Karpas-422 (cell line): ENCODE data around the gene SF3A1. TPM values are rescaled to one million over a fixed set of nuclear protein-coding genes. Genes with fewer than 3 reads are reported as not detected.

Source experiments
- DNase-seq: peaks from one replicate; pipeline ENCODE4 v3.0.0-alpha.2; 2015
- H2AFZ ChIP-seq: fragments of 200-600 bp; sonication (generic); 2 replicates; pipeline ENCODE4 v1.6.1; 2014; ENCODE audit warnings: antibody characterized with exemption, low read length, mixed read lengths
- H3K27ac ChIP-seq: fragments of 200-600 bp; sonication (generic); 2 replicates; pipeline ENCODE4 v1.5.1; 2014; ENCODE audit warnings: mild to moderate bottlenecking, low read length, moderate library complexity
- H3K27me3 ChIP-seq: fragments of 200-600 bp; sonication (generic); 2 replicates; pipeline ENCODE4 v1.6.1; 2014; ENCODE audit warnings: low read length, mixed read lengths
- H3K36me3 ChIP-seq: fragments of 200-600 bp; sonication (generic); 2 replicates; pipeline ENCODE4 v1.6.1; 2014; ENCODE audit warnings: low read length, mixed read lengths; ENCODE audit not compliant: insufficient read depth
- H3K4me1 ChIP-seq: fragments of 200-600 bp; sonication (generic); 2 replicates; pipeline ENCODE4 v1.6.1; 2014; ENCODE audit warnings: mild to moderate bottlenecking, low read length, mixed read lengths
- H3K4me2 ChIP-seq: fragments of 200-600 bp; sonication (generic); 2 replicates; pipeline ENCODE4 v1.6.1; 2014; ENCODE audit warnings: low read length, low read depth, mild to moderate bottlenecking; ENCODE audit not compliant: poor library complexity, severe bottlenecking
- H3K4me3 ChIP-seq: fragments of 200-600 bp; sonication (generic); 2 replicates; pipeline ENCODE4 v1.5.1; 2014; ENCODE audit warnings: mild to moderate bottlenecking, antibody characterized with exemption, low read length, mixed read lengths
- H3K79me2 ChIP-seq: fragments of 200-600 bp; sonication (generic); 2 replicates; pipeline ENCODE4 v1.6.1; 2014; ENCODE audit warnings: mild to moderate bottlenecking, low read length, mixed read lengths
- H3K9ac ChIP-seq: fragments of 200-600 bp; sonication (generic); 2 replicates; pipeline ENCODE4 v1.6.0; 2014; ENCODE audit warnings: low read length
- H3K9me2 ChIP-seq: fragments of 200-600 bp; sonication (generic), shearing (Covaris generic); replicated peaks from 2 replicates; pipeline ENCODE4 v1.6.0; 2014; ENCODE audit warnings: mild to moderate bottlenecking, low read length, moderate library complexity; ENCODE audit not compliant: insufficient read depth
- H3K9me3 ChIP-seq: fragments of 300-700, 200-600 bp; sonication (generic); 2 replicates; pipeline ENCODE4 v1.6.1; 2014; ENCODE audit warnings: low read length, mixed read lengths
- H4K20me1 ChIP-seq: fragments of 200-600 bp; sonication (generic); 2 replicates; pipeline ENCODE4 v1.6.1; 2014; ENCODE audit warnings: mild to moderate bottlenecking, antibody characterized with exemption, low read length, low read depth; ENCODE audit not compliant: insufficient read depth
- total RNA-seq: library from RNA; depleted of rRNA; stranded (reverse); fragments of >200 nt; shearing (Covaris generic); gene quantifications from 2 replicates; pipeline ENCODE4 v1.2.3, GENCODE V29; 2014; ENCODE audit warnings: low replicate concordance

SF3A1 gene
- total RNA-seq, 1 experiment from 2014 or later = 111 TPM

GRCh38 chr22:30309951-30310741 lies 46.5 kb downstream of the SF3A1 start:
- Histone ChIP-seq H3K79me2 (peaks cover 35% of the 10 kb centered on the region; the same call in 1 of the 2 replicates), H3K4me2 (no peak overlapping the region), H3K27ac (no peak overlapping the region), H2AFZ (no peak overlapping the region), H4K20me1 (peaks cover 28% of the 10 kb centered on the region), H3K4me1 (peaks cover 57% of the 10 kb centered on the region), H3K27me3 (no peaks in the 10 kb centered on the region), H3K9me2 (no peaks in the 10 kb centered on the region), H3K36me3 (no peaks in the 10 kb centered on the region), H3K9ac (no peak overlapping the region), H3K9me3 (no peaks in the 10 kb centered on the region), H3K4me3 (no peak overlapping the region)
- no peak for DNase-seq

- Histone ChIP-seq H3K79me2 (peaks cover 38% of the 10 kb centered on the region; the same call in 1 of the 2 replicates), H4K20me1 (peaks cover 21% of the 10 kb centered on the region; the same call in 1 of the 2 replicates), H3K4me3 (no peak overlapping the region), H2AFZ (no peak overlapping the region), H3K9me2 (no peaks in the 10 kb centered on the region), H3K27ac (peak overlapping the region; percentile 6; the same call in 1 of the 2 replicates), H3K9ac (peak overlapping the region; percentile 9; the same call in 1 of the 2 replicates), H3K36me3 (no peaks in the 10 kb centered on the region), H3K4me1 (peaks cover 72% of the 10 kb centered on the region), H3K4me2 (no peak overlapping the region), H3K9me3 (no peaks in the 10 kb centered on the region), H3K27me3 (no peaks in the 10 kb centered on the region)
- peak; percentile 61 for DNase-seq
Measured at GRCh38 chr22:30308518-30309230, 48.0 kb downstream of the SF3A1 start.

- Histone ChIP-seq H3K79me2 (peaks cover 38% of the 10 kb centered on the region; the same call in 1 of the 2 replicates), H3K9me3 (no peaks in the 10 kb centered on the region)
Measured at GRCh38 chr22:30308093-30308492, 48.6 kb downstream of the SF3A1 start.

DNA sequence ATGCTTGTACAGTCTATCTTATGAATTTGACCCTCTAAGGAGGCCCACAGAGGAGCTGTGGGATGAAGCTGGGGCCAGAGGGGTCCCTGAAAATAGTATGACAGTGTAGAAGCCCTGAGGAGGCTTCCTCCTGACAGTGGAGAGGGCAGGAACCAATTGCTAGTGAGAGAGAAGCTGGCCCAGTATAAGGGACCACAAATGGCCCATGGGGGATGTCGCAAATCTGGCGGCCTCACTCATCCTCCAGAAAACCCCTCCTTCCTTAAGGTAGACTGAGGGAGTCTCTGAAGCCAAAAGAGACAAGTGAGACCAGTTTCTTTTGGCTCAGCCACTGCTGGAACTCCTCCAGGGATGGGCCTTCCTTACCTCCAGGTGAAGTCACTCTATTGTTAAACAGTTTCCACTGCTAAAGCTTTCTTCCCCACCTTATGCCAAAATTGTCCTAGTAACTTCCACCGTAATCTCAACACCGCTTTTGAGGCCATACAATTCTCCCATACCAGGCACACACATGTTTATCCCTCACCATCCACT lies 49.6 kb downstream of the SF3A1 start:
- no peak overlapping the region for H3K9ac ChIP-seq
- H3K4me3 ChIP-seq = no peak overlapping the region
- peaks cover 35% of the 10 kb centered on the region; the same call in 1 of the 2 replicates for H3K79me2 ChIP-seq

More at GRCh38 chr22:30308093-30308492, 48.6 kb downstream of the SF3A1 start:
- H3K4me3 ChIP-seq = no peak overlapping the region
- H3K4me1 ChIP-seq = peaks cover 78% of the 10 kb centered on the region
- no peaks in the 10 kb centered on the region for H3K36me3 ChIP-seq
- no peak for DNase-seq
- peaks cover 21% of the 10 kb centered on the region; the same call in 1 of the 2 replicates for H4K20me1 ChIP-seq
- H3K9ac ChIP-seq = peak overlapping the region; percentile 9; the same call in 1 of the 2 replicates
- no peaks in the 10 kb centered on the region for H3K27me3 ChIP-seq
- H3K27ac ChIP-seq = peak overlapping the region; percentile 6; the same call in 1 of the 2 replicates
- no peaks in the 10 kb centered on the region for H3K9me2 ChIP-seq
- H2AFZ ChIP-seq = no peak overlapping the region
- H3K4me2 ChIP-seq = no peak overlapping the region

DNA sequence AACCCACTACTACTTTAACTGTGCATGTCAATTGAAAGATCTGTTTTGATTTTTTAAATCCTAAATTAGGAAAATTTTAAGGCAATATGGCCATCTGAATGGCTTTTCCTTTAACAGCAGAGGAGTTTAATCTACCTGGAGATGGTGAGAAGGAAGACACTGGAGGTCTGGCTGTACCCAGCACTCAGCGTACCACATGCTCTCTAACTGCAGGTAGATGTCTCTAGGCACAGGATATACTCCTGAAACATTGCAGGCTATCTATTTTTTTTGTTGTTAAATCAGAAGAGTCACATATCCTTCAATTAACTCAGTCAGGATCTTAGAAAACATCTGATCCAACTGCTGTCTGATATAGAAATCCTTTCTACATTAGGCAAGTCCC lies 50.1 kb downstream of the SF3A1 start:
- peak overlapping the region; percentile 4 for H3K4me2 ChIP-seq

More for the DNA sequence above, 49.6 kb downstream of the SF3A1 start:
- Histone ChIP-seq H3K9me3 (no peaks in the 10 kb centered on the region), H3K36me3 (no peaks in the 10 kb centered on the region), H4K20me1 (peaks cover 13% of the 10 kb centered on the region; the same call in 1 of the 2 replicates), H3K4me2 (no peak overlapping the region), H3K9me2 (no peaks in the 10 kb centered on the region), H3K27ac (peak overlapping the region; percentile 38), H3K4me1 (peaks cover 88% of the 10 kb centered on the region), H2AFZ (no peak overlapping the region), H3K27me3 (no peaks in the 10 kb centered on the region)
- DNase-seq = no peak

DNA sequence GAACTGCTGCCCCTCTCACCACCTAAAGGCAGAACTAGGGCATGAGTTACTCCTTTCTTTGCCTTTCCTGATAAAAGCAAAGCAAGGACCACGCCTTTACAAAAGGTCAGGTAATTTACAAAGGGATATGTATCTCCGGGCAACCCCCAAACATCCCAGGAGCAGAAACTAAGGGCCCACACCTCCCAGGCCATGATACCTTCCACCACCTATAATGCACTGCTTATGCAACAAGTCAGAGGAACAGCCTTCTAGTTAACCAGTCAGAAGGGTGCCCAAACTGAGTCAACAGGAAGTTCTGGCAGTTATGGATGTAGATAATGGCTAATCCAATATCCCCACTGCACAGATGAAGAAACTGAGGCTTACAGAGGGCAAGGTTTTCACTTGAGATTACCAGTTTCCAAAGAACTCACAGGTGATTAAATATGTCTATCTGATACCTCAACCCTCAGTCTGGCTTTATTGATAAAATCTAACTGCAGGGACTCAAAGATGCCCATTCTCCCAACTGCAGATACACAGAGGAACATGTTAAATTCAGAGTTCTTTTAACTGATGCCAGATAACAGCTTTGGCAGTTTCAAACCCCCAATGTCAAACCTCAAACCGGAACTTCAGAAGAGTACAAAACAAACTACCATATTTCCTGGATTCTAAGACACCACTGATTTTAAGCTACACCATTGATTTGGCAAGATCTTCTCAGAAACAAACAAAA lies 50.6 kb downstream of the SF3A1 start:
- H3K9ac ChIP-seq = no peak overlapping the region

More for the DNA sequence above, 50.1 kb downstream of the SF3A1 start:
- Histone ChIP-seq H3K27ac (peak overlapping the region; percentile 38), H3K27me3 (no peaks in the 10 kb centered on the region), H3K9me2 (no peaks in the 10 kb centered on the region), H4K20me1 (peaks cover 12% of the 10 kb centered on the region; the same call in 1 of the 2 replicates), H2AFZ (no peak overlapping the region), H3K4me3 (no peak overlapping the region), H3K9me3 (no peaks in the 10 kb centered on the region), H3K79me2 (peaks cover 35% of the 10 kb centered on the region; the same call in 1 of the 2 replicates), H3K9ac (no peak overlapping the region), H3K4me1 (peaks cover 90% of the 10 kb centered on the region), H3K36me3 (no peaks in the 10 kb centered on the region)
- no peak for DNase-seq

GRCh38 chr22:30305519-30305905 lies 51.2 kb downstream of the SF3A1 start:
- H3K27me3 ChIP-seq = no peaks in the 10 kb centered on the region
- no peak overlapping the region for H2AFZ ChIP-seq
- peaks cover 79% of the 10 kb centered on the region for H3K4me1 ChIP-seq
- H3K9me3 ChIP-seq = no peaks in the 10 kb centered on the region
- peak overlapping the region; percentile 38; the same call in 1 of the 2 replicates for H3K27ac ChIP-seq
- peaks cover 26% of the 10 kb centered on the region; the same call in 1 of the 2 replicates for H3K79me2 ChIP-seq
- H3K36me3 ChIP-seq = no peaks in the 10 kb centered on the region
- 0 out of 2 replicates have a peak, but pooled peaks cover 7% of the 10 kb centered on the region for H4K20me1 ChIP-seq
- no peak overlapping the region for H3K4me3 ChIP-seq
- H3K9ac ChIP-seq = no peak overlapping the region
- H3K4me2 ChIP-seq = no peak overlapping the region
- no peak for DNase-seq
- H3K9me2 ChIP-seq = no peaks in the 10 kb centered on the region

More for the DNA sequence above, 50.6 kb downstream of the SF3A1 start:
- H3K79me2 ChIP-seq = peaks cover 32% of the 10 kb centered on the region; the same call in 1 of the 2 replicates
- H2AFZ ChIP-seq = no peak overlapping the region
- H3K9me3 ChIP-seq = no peaks in the 10 kb centered on the region
- H3K27me3 ChIP-seq = no peaks in the 10 kb centered on the region
- H4K20me1 ChIP-seq = peaks cover 12% of the 10 kb centered on the region; the same call in 1 of the 2 replicates
- peaks cover 85% of the 10 kb centered on the region for H3K4me1 ChIP-seq
- H3K9me2 ChIP-seq = no peaks in the 10 kb centered on the region
- H3K4me3 ChIP-seq = no peak overlapping the region
- no peak for DNase-seq
- peak overlapping the region; percentile 38 for H3K27ac ChIP-seq
- peak overlapping the region; percentile 4 for H3K4me2 ChIP-seq
- no peaks in the 10 kb centered on the region for H3K36me3 ChIP-seq
